Trophoblast cell (in vitro differentiated cells and primary cell): ENCODE measurements around the gene SLC2A4.

Source experiments
- DNase-seq, 2 donors: peaks; one replicate each; pipeline ENCODE4 v3.0.0-alpha.2; 2016
- H2AFZ ChIP-seq: 2 replicates; pipeline ENCODE4 v1.6.1; 2013; ENCODE audit warnings: low read length, moderate library complexity, mild to moderate bottlenecking; ENCODE audit not compliant: insufficient read depth, poor library complexity
- H2AK5ac ChIP-seq: 2 replicates; pipeline ENCODE4 v1.6.1; 2013; ENCODE audit warnings: mild to moderate bottlenecking, low read length
- H2BK120ac ChIP-seq: 2 replicates; pipeline ENCODE4 v1.6.1; 2013; ENCODE audit warnings: low read length, mild to moderate bottlenecking, moderate library complexity; ENCODE audit not compliant: insufficient read depth, poor library complexity
- H2BK12ac ChIP-seq: 2 replicates; pipeline ENCODE4 v1.6.1; 2013; ENCODE audit warnings: mild to moderate bottlenecking, low read length, moderate library complexity
- H2BK5ac ChIP-seq: 2 replicates; pipeline ENCODE4 v1.6.1; 2013; ENCODE audit warnings: low read length, low read depth, moderate library complexity, mild to moderate bottlenecking; ENCODE audit not compliant: poor library complexity
- H3K14ac ChIP-seq: 2 replicates; pipeline ENCODE4 v1.6.1; 2013; ENCODE audit warnings: mild to moderate bottlenecking, low read length
- H3K18ac ChIP-seq: 2 replicates; pipeline ENCODE4 v1.6.1; 2013; ENCODE audit warnings: mild to moderate bottlenecking, low read length
- H3K23ac ChIP-seq: 2 replicates; pipeline ENCODE4 v1.6.1; 2013; ENCODE audit warnings: low read length
- H3K27ac ChIP-seq: 2 replicates; pipeline ENCODE4 v1.5.1; 2013; ENCODE audit warnings: low read depth, mild to moderate bottlenecking, inconsistent platforms, low read length, moderate library complexity
- H3K27me3 ChIP-seq: 2 replicates; pipeline ENCODE4 v1.6.1; 2013; ENCODE audit warnings: inconsistent platforms, mild to moderate bottlenecking, low read length, moderate library complexity; ENCODE audit not compliant: insufficient read depth
- H3K36me3 ChIP-seq, 2 experiments: 1 replicate in 1 of 2; 2 replicates in 1 of 2; pipeline ENCODE4 v1.6.1; 2013; ENCODE audit warnings: low read length in 2 of 2, mild to moderate bottlenecking in 2 of 2, moderate library complexity in 1 of 2; ENCODE audit not compliant: insufficient read depth in 2 of 2, control insufficient read depth in 1 of 2
- H3K4ac ChIP-seq: 2 replicates; pipeline ENCODE4 v1.6.1; 2013; ENCODE audit warnings: low read depth, mild to moderate bottlenecking, low read length, moderate library complexity
- H3K4me1 ChIP-seq, 2 experiments: 1 replicate in 1 of 2; 2 replicates in 1 of 2; pipeline ENCODE4 v1.6.1; 2013; ENCODE audit warnings: low read length in 2 of 2, mild to moderate bottlenecking in 2 of 2, moderate library complexity in 1 of 2; ENCODE audit not compliant: insufficient read depth in 2 of 2, control insufficient read depth in 1 of 2
- H3K4me2 ChIP-seq: 2 replicates; pipeline ENCODE4 v1.6.1; 2013; ENCODE audit warnings: inconsistent platforms, mild to moderate bottlenecking, low read length, moderate library complexity
- H3K4me3 ChIP-seq: 2 replicates; pipeline ENCODE4 v1.5.1; 2013; ENCODE audit warnings: mild to moderate bottlenecking, low read depth, low read length, inconsistent platforms
- H3K79me1 ChIP-seq: one replicate; pipeline ENCODE4 v1.6.1; 2013; ENCODE audit warnings: low read length
- H3K79me2 ChIP-seq: 2 replicates; pipeline ENCODE4 v1.6.1; 2013; ENCODE audit warnings: low read length, mild to moderate bottlenecking; ENCODE audit not compliant: control insufficient read depth, insufficient read depth, poor library complexity
- H3K9ac ChIP-seq: 2 replicates; pipeline ENCODE4 v1.6.1; 2013; ENCODE audit warnings: mild to moderate bottlenecking, low read length
- H3K9me3 ChIP-seq: 2 replicates; pipeline ENCODE4 v1.6.1; 2013; ENCODE audit warnings: low read depth, mild to moderate bottlenecking, control low read depth, inconsistent platforms, low read length; ENCODE audit not compliant: insufficient read depth
- H4K12ac ChIP-seq: 2 replicates; pipeline ENCODE4 v1.6.1; 2013; ENCODE audit warnings: low read depth, mild to moderate bottlenecking, low read length, moderate library complexity
- H4K8ac ChIP-seq: 2 replicates; pipeline ENCODE4 v1.6.1; 2013; ENCODE audit warnings: low read depth, mild to moderate bottlenecking, low read length, moderate library complexity
- H4K91ac ChIP-seq: one replicate; pipeline ENCODE4 v1.6.1; 2013; ENCODE audit warnings: low read depth, mild to moderate bottlenecking, low read length, moderate library complexity
- WGBS: extraction: QIAGEN DNeasy Blood & Tissue Kit; methylation state at CpG from one replicate; pipeline ENCODE4 v1.1.7; 2013; ENCODE audit warnings: missing lambda C conversion rate; ENCODE audit not compliant: insufficient read length, insufficient coverage; ENCODE audit errors: extremely low coverage; 5-methylcytosine and 5-hydroxymethylcytosine counted together

SLC2A4 gene

GRCh38 chr17:7293159-7293558 is 11.6 kb downstream of the SLC2A4 start:
- H3K79me1 ChIP-seq: no peaks in the 10 kb centered on the region
- DNase-seq: no peak
- no peak overlapping the region for H3K4ac ChIP-seq
- H3K36me3 ChIP-seq: no peaks in the 10 kb centered on the region
- no peaks in the 10 kb centered on the region for H3K79me2 ChIP-seq
- H2BK12ac ChIP-seq: no peak overlapping the region
- no peak overlapping the region for H3K18ac ChIP-seq
- no peak overlapping the region for H2BK120ac ChIP-seq
- no peak overlapping the region for H3K4me3 ChIP-seq
- peaks cover 4 to 8% of the 10 kb centered on the region in 2 experiments for H3K4me1 ChIP-seq
- no peak overlapping the region for H3K9ac ChIP-seq
- no peak overlapping the region for H2BK5ac ChIP-seq
- H3K4me2 ChIP-seq: no peak overlapping the region
- H2AK5ac ChIP-seq: no peak overlapping the region
- no peak overlapping the region for H4K91ac ChIP-seq
- no peak overlapping the region for H3K27ac ChIP-seq
- H4K8ac ChIP-seq: no peak overlapping the region
- no peak overlapping the region for H3K14ac ChIP-seq
- H3K9me3 ChIP-seq: peaks cover 5% of the 10 kb centered on the region
- no peak overlapping the region for H4K12ac ChIP-seq
- WGBS: no CpG with 5 or more reads among the region's 11 CpGs
- H2AFZ ChIP-seq: no peak overlapping the region
- H3K23ac ChIP-seq: no peak overlapping the region
- peaks cover 23% of the 10 kb centered on the region for H3K27me3 ChIP-seq

- H3K9me3 ChIP-seq: peaks cover 5% of the 10 kb centered on the region
- no peak overlapping the region for H3K4ac ChIP-seq
- H3K79me1 ChIP-seq: no peaks in the 10 kb centered on the region
- H3K27ac ChIP-seq: no peak overlapping the region
- peak; percentile 27 to 54 for DNase-seq
- no peak overlapping the region for H2AK5ac ChIP-seq
- no peak overlapping the region for H2BK120ac ChIP-seq
- no peak overlapping the region for H4K12ac ChIP-seq
- H3K79me2 ChIP-seq: no peaks in the 10 kb centered on the region
- H3K4me1 ChIP-seq: peaks cover 4 to 8% of the 10 kb centered on the region in 2 experiments
- H3K18ac ChIP-seq: no peak overlapping the region
- H3K27me3 ChIP-seq: peaks cover 21% of the 10 kb centered on the region
- no peak overlapping the region for H4K8ac ChIP-seq
- no peaks in the 10 kb centered on the region for H3K36me3 ChIP-seq
- H4K91ac ChIP-seq: no peak overlapping the region
- no peak overlapping the region for H2BK5ac ChIP-seq
- no peak overlapping the region for H3K4me3 ChIP-seq
- H2AFZ ChIP-seq: no peak overlapping the region
- H2BK12ac ChIP-seq: no peak overlapping the region
- H3K23ac ChIP-seq: no peak overlapping the region
- no peak overlapping the region for H3K14ac ChIP-seq
- no peak overlapping the region for H3K9ac ChIP-seq
- H3K4me2 ChIP-seq: peak overlapping the region; percentile 38
- no CpG with 5 or more reads among the region's 75 CpGs for WGBS
These were observed 12.5 kb downstream of the SLC2A4 start for GRCh38 chr17:7293816-7294613.

DNA sequence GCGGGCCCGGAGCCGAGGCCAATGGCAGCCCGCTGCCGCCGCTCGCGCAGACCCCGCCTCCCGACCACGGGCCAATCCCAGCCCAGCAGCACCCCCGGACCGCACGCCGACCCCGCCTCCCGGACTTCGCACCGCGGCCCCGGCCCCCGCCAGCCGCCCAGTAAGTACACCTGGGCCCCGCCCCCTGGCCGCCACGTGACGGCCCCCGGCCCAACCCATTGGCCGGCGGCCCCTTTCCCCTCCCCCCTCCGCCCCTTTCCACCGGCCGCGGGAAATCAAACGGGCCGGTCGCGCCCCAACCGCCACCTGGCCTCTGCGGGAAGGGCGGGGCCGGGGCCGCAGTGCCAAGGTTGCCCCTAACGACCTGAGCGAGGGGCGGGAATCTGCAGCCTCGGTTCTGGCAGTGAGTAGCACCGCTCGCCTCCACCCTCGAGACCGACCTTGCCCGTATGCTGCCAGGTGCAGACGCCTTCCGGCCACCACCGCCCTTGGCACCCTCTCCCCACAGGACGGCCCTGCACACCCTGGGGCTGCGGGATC is 13.2 kb downstream of the SLC2A4 start, which contains the start of gene YBX2:
Gene YBX2 (minus strand): TSS at position 26 of the 540 bp plus-strand sequence. CDS start 139 bp downstream, outside the sequence.
- no peak within 1 kb of the TSS for H3K9ac ChIP-seq
- H3K18ac ChIP-seq: no peak within 1 kb of the TSS
- H2AFZ ChIP-seq: peak within 1 kb of the TSS; percentile 20
- H3K9me3 ChIP-seq: peaks cover 5% of the 10 kb centered on the region
- no CpG with 5 or more reads among the region's 57 CpGs for WGBS
- H4K91ac ChIP-seq: no peak within 1 kb of the TSS
- H3K4me3 ChIP-seq: no peak within 1 kb of the TSS
- no peak within 1 kb of the TSS for H4K12ac ChIP-seq
- DNase-seq: peak; percentile 59 to 66
- H2BK5ac ChIP-seq: no peak within 1 kb of the TSS
- no peak within 1 kb of the TSS for H3K14ac ChIP-seq
- H3K79me2 ChIP-seq: no peaks in the 10 kb centered on the region
- H3K4me2 ChIP-seq: peak within 1 kb of the TSS; percentile 46
- no peak within 1 kb of the TSS for H3K23ac ChIP-seq
- no peak within 1 kb of the TSS for H2BK12ac ChIP-seq
- H3K36me3 ChIP-seq: no peaks in the 10 kb centered on the region
- peaks cover 4 to 8% of the 10 kb centered on the region in 2 experiments for H3K4me1 ChIP-seq
- H4K8ac ChIP-seq: peak within 1 kb of the TSS; percentile 48
- H3K27me3 ChIP-seq: peaks cover 21% of the 10 kb centered on the region
- no peak within 1 kb of the TSS for H3K27ac ChIP-seq
- no peaks in the 10 kb centered on the region for H3K79me1 ChIP-seq
- no peak within 1 kb of the TSS for H2AK5ac ChIP-seq
- H2BK120ac ChIP-seq: no peak within 1 kb of the TSS
- no peak within 1 kb of the TSS for H3K4ac ChIP-seq

GRCh38 chr17:7295230-7296180 is 14.0 kb downstream of the SLC2A4 start:
- Histone ChIP-seq H3K4me2 (peak overlapping the region; percentile 45), H3K27ac (no peak overlapping the region), H3K79me2 (no peaks in the 10 kb centered on the region), H2BK5ac (no peak overlapping the region), H3K9ac (no peak overlapping the region), H3K23ac (no peak overlapping the region), H3K9me3 (peaks cover 5% of the 10 kb centered on the region), H3K79me1 (no peaks in the 10 kb centered on the region), H2BK120ac (no peak overlapping the region), H3K27me3 (peaks cover 21% of the 10 kb centered on the region), H3K4ac (no peak overlapping the region), H3K14ac (no peak overlapping the region), H4K8ac (no peak overlapping the region), H3K4me1 (peaks cover 4 to 8% of the 10 kb centered on the region in 2 experiments), H2AFZ (no peak overlapping the region), H4K91ac (no peak overlapping the region), H3K36me3 (no peaks in the 10 kb centered on the region), H3K18ac (no peak overlapping the region), H2BK12ac (no peak overlapping the region), H2AK5ac (no peak overlapping the region), H3K4me3 (no peak overlapping the region), H4K12ac (no peak overlapping the region)
- peak; percentile 33 to 62 for DNase-seq
- no CpG with 5 or more reads among the region's 42 CpGs for WGBS
